Fibroblast of villous mesenchyme (primary cell): ENCODE measurements around the gene FMNL2. TPM values are rescaled to one million over a fixed set of nuclear protein-coding genes. Genes with fewer than 3 reads are reported as not detected.
A peak's percentile ranks its signal among the peaks of the same experiment; 100 is the strongest.

Experiments
- DNase-seq: peaks from one replicate; pipeline ENCODE4 v3.0.0-alpha.2; 2010; ENCODE audit warnings: low read depth
- H3K4me3 ChIP-seq: 2 replicates; pipeline ENCODE4 v1.5.1; 2011; ENCODE audit warnings: low read depth, mild to moderate bottlenecking, low read length
- CTCF ChIP-seq: IDR thresholded peaks from 2 replicates; pipeline ENCODE4 v1.5.1; 2012; ENCODE audit warnings: low read depth, mild to moderate bottlenecking, low read length; ENCODE audit not compliant: insufficient read depth
- total RNA-seq: library from RNA; depleted of rRNA; stranded (reverse); fragments of >200 nt; gene quantifications from 2 replicates; pipeline ENCODE4 v1.2.3, GENCODE V29; 2012

Gene FMNL2
- total RNA-seq, 1 donor: 17.3 TPM

GRCh38 chr2:152606081-152606480, 271.1 kb downstream of the FMNL2 start:
- DNase-seq: no peak
- H3K4me3 ChIP-seq: no peak overlapping the region
- TF ChIP-seq CTCF: no peak

- no peak overlapping the region for H3K4me3 ChIP-seq
- no peak for TF ChIP-seq CTCF
- no peak for DNase-seq
These were observed 272.0 kb downstream of the FMNL2 start for GRCh38 chr2:152606941-152607340.

GRCh38 chr2:152607793-152608300, 272.9 kb downstream of the FMNL2 start:
- no peak for DNase-seq
- no peak overlapping the region for H3K4me3 ChIP-seq
- no peak for TF ChIP-seq CTCF

- no peak for TF ChIP-seq CTCF
- DNase-seq: peak; percentile 51
- no peak overlapping the region for H3K4me3 ChIP-seq
These were observed 274.2 kb downstream of the FMNL2 start for GRCh38 chr2:152609154-152609553.

GRCh38 chr2:152609699-152610098, 274.7 kb downstream of the FMNL2 start:
- no peak for DNase-seq
- no peak overlapping the region for H3K4me3 ChIP-seq
- no peak for TF ChIP-seq CTCF

- no peak overlapping the region for H3K4me3 ChIP-seq
- TF ChIP-seq CTCF: no peak
- peak; percentile 94 for DNase-seq
These were observed 276.7 kb downstream of the FMNL2 start for GRCh38 chr2:152611458-152612231.
